ENCODE data around the gene RPRD2. TPM values are rescaled to one million over a fixed set of nuclear protein-coding genes. Genes with fewer than 3 reads are reported as not detected.

RPRD2 gene
- total and polyA plus RNA-seq, 9 of the 15 experiments (the other 6 are each of a cell fraction or from before 2014, with no cell fraction given) = 1.5 to 21.6 (median 7.7) TPM

- TF ChIP-seq ZNF592 (IDR thresholded peaks at IDR 0.05) (no peak), NFRKB (IDR thresholded peaks at IDR 0.05; ENCODE audit: low read depth) (no peak), THRAP3 (IDR thresholded peaks at IDR 0.05; ENCODE audit: borderline replicate concordance) (no peak)
These were observed 12.2 kb downstream of the RPRD2 start (continued) for GRCh38 chr1:150376110-150376509.

GRCh38 chr1:150383631-150384324 is 19.8 kb downstream of the RPRD2 start:
- DNase-seq (ENCODE audit: extremely low read depth in 1 of 4, low spot score in 3 of 4) (peak in 1 of 4 experiments; percentile 9), FAIRE-seq (no peak), ATAC-seq (no peak)
- Histone ChIP-seq H3K36me3 (ENCODE audit: control insufficient read depth, insufficient read depth, low read length) (no peaks in the 10 kb centered on the region; the same call in 2 of the 3 replicates), H3K9me1 (ENCODE audit: control insufficient read depth, insufficient read depth, low read length) (peaks cover 5% of the 10 kb centered on the region), H3K4me2 (ENCODE audit: insufficient read depth, low read length) (no peak overlapping the region), H3K27ac (ENCODE audit: extremely low read depth, low read depth, low read length) (peak overlapping the region; percentile 56; the same call in 1 of the 3 replicates), H3K9ac (ENCODE audit: insufficient read depth in 1 of 2, low read depth in 2 of 2, low read length in 2 of 2) (no peak overlapping the region; a peak in 1 of 4 replicates), H2AFZ (ENCODE audit: low read depth, low read length) (no peak overlapping the region), H4K20me1 (replicated peaks; ENCODE audit: control insufficient read depth, insufficient read depth, low read length) (0 out of 2 replicates have a peak, but pooled peaks cover 6% of the 10 kb centered on the region), H3K4me3 (no peak overlapping the region), H3K27me3 (ENCODE audit: control insufficient read depth in 2 of 2, insufficient read depth in 2 of 2, low read length in 2 of 2) (no peaks in the 10 kb centered on the region), H3K4me1 (replicated peaks in 1 of 2; ENCODE audit: control insufficient read depth in 2 of 2, insufficient read depth in 2 of 2, low read length in 2 of 2) (peaks cover 9 to 11% of the 10 kb centered on the region in 2 experiments), H3K79me2 (ENCODE audit: control insufficient read depth, insufficient read depth, low read length) (peaks cover 92% of the 10 kb centered on the region), H3K9me3 (replicated peaks; ENCODE audit: control insufficient read depth, insufficient read depth, low read depth, low read length) (no peaks in the 10 kb centered on the region)
- in situ Hi-C loops (cut with MboI) (no loop called here), intact Hi-C loops (cut with micrococcal nuclease) (no loop called here)
- WGBS (ENCODE audit: insufficient coverage, low coverage, missing lambda C conversion rate) = 32% methylated on average over 3 of the region's 3 CpGs
- BruUV-seq (replicated peaks) = TSS peak; percentile 16
- POLR2A ChIA-PET = interaction anchor here (0.7 to 5.6 kb wide), 2 partner anchors 13 to 19 kb away, joined by 3 to 18 read pairs; partner anchors contain the start of gene RPRD2
- CTCF ChIA-PET (ENCODE audit: low intra/inter-chr PET ratio) = no interaction called here
- TF ChIP-seq HDAC3 (IDR thresholded peaks at IDR 0.05; ENCODE audit: borderline replicate concordance, partially characterized antibody) (peak; percentile 29), KDM1A (IDR thresholded peaks at IDR 0.05) (no peak), SRSF7 (optimal IDR thresholded peaks at IDR 0.05; ENCODE audit: low read depth, low read length) (no peak), RERE (CRISPR knock-in tag; IDR thresholded peaks at IDR 0.05; ENCODE audit: borderline replicate concordance) (no peak), MEF2D (tag; conservative IDR thresholded peaks at IDR 0.05; ENCODE audit: low read depth) (0 out of 2 replicates have a peak, but pooled peaks have one; percentile 36), FOXA3 (CRISPR knock-in tag; conservative IDR thresholded peaks at IDR 0.05 in 1 of 2, IDR thresholded peaks at IDR 0.05 in 1 of 2) (no peak)
